Measurements from ENCODE around the gene GATB.

- TF ChIP-seq CTCF (IDR thresholded peaks at IDR 0.05) (no peak), EZH2 (IDR thresholded peaks at IDR 0.05; ENCODE audit: borderline replicate concordance, insufficient read depth, low read depth, low read length, poor library complexity, severe bottlenecking) (no peak)
Measured at GRCh38 chr4:151676301-151676700, 84.5 kb downstream of the GATB start.
